Omental fat pad (tissue), 4 donors: ENCODE measurements around the gene CRISP2. TPM values are rescaled to one million over a fixed set of nuclear protein-coding genes. Genes with fewer than 3 reads are reported as not detected.
"Not testable (repeated sequence)": the region's sequence is repeated elsewhere in the genome, so short reads cannot be mapped to it uniquely, and the experiment has no call there.

Experiments
- ATAC-seq: fragments of 150-250 bp; one replicate; pipeline ENCODE4 v1.9.1; 2016; ENCODE audit warnings: mild to moderate bottlenecking, moderate library complexity; ENCODE audit not compliant: low FRiP score
- DNase-seq: peaks from one replicate; pipeline ENCODE4 v3.0.0-alpha.2; 2019; ENCODE audit warnings: low spot score
- CTCF ChIP-seq, 3 donors: fragments of 450-650 bp; IDR thresholded peaks; one replicate each; pipeline ENCODE4 v1.5.1; 2016 to 2017; ENCODE audit warnings: antibody characterized with exemption in 3 of 3, mild to moderate bottlenecking in 3 of 3, moderate library complexity in 2 of 3
- total RNA-seq, 4 donors: library from RNA; depleted of rRNA; stranded (reverse); fragments of >200 nt; gene quantifications; one replicate each; pipeline ENCODE4 v1.1.0, GENCODE V29; 2016

Gene CRISP2
- total RNA-seq, 4 donors from 2014 or later = not detected

DNA sequence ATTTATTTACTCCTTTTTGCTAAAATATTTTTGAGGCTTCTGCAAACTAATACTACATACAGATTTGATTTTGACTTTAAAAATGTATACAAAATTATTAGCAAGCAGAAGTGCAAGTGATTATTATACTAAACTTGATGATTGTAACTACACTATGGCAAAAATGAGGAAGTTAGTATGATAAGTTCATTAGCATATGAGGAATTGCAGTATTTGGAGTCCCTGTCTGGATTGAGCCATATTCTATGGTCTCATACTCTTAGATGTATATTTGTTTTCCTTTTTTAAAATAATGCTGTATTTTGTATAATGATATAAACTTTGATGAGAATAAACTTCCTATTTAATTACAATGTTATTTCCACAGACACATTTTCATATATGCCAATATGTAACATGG, 16.9 kb upstream of the CRISP2 start:
- ATAC-seq = no peak
- no peak for DNase-seq
- no peak for TF ChIP-seq CTCF (IDR thresholded peaks at IDR 0.05)

GRCh38 chr6:49723917-49724316, 10.6 kb upstream of the CRISP2 start:
- DNase-seq, ATAC-seq: not testable (repeated sequence)

- ATAC-seq = no peak
- DNase-seq = no peak
- no peak for TF ChIP-seq CTCF (IDR thresholded peaks at IDR 0.05)
Measured at GRCh38 chr6:49721297-49721696, 8.0 kb upstream of the CRISP2 start.

GRCh38 chr6:49720372-49720771, 7.0 kb upstream of the CRISP2 start:
- TF ChIP-seq CTCF (IDR thresholded peaks at IDR 0.05) = no peak
- DNase-seq (no peak), ATAC-seq (no peak)

- DNase-seq (no peak), ATAC-seq (no peak)
- TF ChIP-seq CTCF (IDR thresholded peaks at IDR 0.05) = no peak
Measured at GRCh38 chr6:49698478-49698877, 14.9 kb downstream of the CRISP2 start.

DNA sequence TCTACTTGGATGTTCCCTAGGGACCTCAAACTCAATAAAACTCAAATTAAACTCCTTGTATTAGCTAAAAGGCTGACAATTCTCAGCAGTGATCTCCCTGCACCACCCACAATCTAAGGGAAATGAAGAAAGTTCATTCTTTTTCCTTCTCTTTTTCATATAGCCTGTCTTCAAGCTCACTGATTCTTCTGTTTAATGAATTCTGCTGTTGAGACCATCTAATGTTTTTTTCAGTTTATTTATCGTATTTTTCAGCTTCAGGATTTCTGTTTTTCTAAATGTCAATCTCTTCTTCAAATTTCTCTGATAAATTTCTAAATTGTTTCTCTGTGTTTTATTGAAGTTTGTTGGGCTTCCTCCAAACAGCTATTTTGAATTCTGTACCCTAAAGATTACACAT, 19.8 kb downstream of the CRISP2 start:
- TF ChIP-seq CTCF (IDR thresholded peaks at IDR 0.05) = no peak
- DNase-seq (no peak), ATAC-seq (no peak)

- TF ChIP-seq CTCF (IDR thresholded peaks at IDR 0.05) = no peak
- ATAC-seq = no peak
- DNase-seq = no peak
Measured at GRCh38 chr6:49692534-49692933, 20.8 kb downstream of the CRISP2 start.
